Activated gamma-delta T cell treated with anti-CD3 and anti-CD28 coated beads, Interleukin-2, amount 50 U/mL, for 16 hours (primary cell): ENCODE results near the gene GRID1.

Experiments used
- DNase-seq: peaks from one replicate; pipeline ENCODE4 v3.0.0-alpha.2; 2020; ENCODE audit warnings: low read depth

The GRID1 gene

DNA sequence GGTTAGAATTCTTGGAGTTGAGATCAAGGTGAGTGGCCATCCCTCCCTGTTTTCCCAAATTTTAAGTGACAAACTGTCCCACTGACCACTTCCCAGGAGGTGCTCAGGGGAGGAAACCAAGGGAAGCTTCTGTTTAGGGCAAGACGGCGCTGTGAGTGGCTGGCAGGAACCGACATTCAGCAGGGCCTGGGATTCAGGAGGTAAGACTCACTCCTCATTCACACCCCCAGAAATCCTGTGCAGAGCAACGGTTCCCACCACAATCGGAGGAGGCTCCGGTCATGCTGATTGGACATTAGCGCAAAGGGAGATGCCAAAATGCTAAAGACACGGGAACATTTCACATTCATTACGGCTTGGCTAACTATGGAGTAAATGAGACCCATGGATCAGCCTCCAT, 200.9 kb downstream of the GRID1 start:
- no peak for DNase-seq

DNA sequence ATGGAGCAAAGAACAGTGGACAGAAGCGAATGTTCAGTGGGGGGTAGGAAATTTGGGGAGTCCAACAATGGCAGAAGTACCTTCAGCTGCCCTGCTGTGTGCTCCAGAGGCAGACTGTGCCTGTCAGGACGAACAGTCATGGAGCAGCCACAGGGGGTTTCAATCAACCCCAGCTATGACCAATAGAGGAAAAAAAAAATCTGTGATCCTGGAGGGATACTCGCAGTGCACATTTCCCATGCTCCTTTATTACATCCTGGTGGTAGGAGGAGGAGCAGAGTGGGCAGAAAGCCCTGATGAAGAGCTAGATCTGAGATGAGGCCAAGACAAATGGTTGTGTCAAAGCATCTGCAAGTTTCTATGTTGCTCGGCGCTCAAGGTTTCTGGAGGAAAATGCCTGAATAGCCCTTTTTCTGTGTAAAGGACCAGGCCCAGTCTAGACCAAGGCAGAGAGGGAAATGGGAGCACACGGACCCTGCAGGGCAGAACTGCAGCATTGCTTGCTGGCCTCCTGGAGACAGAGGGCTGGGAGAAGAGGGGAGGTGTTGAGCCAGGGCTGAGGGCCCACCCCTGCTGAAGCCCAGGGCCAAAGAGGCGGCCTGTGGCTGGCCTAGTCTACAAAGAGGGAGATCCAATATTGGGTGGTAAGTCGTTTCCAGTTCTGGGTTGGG, 201.5 kb downstream of the GRID1 start:
- DNase-seq: no peak

GRCh38 chr10:86164174-86164774, 202.3 kb downstream of the GRID1 start:
- DNase-seq: no peak

DNA sequence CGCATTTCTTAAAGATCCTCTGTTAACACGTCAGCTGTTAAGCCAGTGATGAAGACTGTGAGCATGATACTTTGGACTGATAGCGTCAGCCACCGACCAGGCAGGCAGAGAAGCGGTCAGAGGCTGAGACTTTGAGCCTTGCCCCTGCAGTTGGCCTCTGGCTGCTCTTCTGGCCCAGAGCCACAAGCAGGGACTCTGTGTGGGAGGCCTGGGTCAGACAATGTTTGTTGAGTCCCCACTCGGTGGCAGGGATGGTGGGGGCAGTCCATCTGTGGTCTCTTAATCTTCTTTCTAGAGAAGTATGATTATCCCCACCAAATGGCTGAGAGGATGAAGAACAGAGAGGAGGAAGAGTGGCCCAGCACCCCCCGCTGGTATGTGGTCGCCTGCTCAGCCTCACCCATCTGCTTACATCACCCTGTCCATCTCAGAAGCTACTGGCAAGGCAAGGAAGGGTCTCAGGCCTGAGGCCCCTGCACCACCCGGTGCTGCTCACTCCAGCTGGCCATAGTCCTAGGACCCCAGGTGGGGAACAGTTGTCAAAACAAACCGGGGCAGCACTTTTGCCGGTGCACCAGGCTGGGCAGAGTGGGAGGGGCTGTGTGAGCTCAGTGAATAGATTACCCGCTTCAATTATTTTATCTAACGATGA, 202.9 kb downstream of the GRID1 start:
- no peak for DNase-seq

DNA sequence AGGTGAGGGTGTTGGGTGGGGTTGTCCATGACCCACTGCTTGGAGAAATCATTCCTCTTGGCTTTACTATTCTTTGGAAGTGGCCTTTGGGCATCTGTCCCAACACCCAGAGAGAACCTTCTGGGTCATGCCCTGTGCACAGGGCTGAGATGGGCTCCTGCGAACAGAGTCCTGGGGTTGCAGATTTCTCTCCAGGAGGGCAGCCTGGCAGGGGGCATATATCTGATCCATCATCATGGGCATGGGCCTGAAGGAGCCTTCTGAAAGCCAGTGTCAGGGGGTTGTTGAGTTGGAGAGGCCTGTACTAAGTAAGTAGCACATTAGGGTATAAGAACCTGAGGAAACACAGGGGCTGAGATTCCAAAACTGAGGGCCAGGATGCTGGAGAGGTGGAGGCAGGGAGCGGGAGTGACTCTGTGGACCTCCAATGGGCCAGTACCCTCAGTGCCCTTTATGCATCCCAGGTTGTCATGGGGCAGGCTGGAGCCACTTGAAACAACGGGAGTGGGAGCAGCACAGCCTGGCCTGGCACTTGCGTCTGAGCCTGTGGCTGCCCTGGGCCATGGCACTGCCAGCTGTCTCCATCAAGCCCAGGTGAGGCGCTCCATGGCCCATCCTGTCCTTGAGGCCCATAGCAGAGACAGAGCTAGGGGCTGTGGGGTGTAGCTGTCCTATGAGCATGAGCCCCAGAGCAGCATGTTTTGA, 203.7 kb downstream of the GRID1 start:
- no peak for DNase-seq

DNA sequence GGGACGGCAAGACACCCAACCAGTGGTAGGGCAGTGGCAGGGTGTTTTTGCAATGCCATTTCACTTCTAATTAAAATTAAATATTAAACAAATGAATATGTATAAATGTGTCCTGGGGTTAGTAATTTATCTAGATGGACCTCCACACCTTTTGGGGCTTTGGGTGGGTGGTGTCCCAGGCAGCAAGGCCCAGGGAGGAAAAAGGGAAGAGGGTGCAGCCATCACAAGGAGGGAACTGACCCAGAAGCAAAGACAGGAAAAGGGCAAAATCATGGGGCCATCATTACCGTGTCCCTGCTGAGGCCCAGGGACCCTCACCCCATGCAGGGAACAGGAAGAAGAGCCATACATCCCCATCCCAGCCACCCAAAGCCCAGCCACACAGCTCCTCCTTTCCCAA, 204.6 kb downstream of the GRID1 start:
- DNase-seq: no peak

- DNase-seq: no peak
Measured at GRCh38 chr10:86160890-86161585, 205.6 kb downstream of the GRID1 start.

GRCh38 chr10:86159797-86160196, 206.8 kb downstream of the GRID1 start:
- no peak for DNase-seq

DNA sequence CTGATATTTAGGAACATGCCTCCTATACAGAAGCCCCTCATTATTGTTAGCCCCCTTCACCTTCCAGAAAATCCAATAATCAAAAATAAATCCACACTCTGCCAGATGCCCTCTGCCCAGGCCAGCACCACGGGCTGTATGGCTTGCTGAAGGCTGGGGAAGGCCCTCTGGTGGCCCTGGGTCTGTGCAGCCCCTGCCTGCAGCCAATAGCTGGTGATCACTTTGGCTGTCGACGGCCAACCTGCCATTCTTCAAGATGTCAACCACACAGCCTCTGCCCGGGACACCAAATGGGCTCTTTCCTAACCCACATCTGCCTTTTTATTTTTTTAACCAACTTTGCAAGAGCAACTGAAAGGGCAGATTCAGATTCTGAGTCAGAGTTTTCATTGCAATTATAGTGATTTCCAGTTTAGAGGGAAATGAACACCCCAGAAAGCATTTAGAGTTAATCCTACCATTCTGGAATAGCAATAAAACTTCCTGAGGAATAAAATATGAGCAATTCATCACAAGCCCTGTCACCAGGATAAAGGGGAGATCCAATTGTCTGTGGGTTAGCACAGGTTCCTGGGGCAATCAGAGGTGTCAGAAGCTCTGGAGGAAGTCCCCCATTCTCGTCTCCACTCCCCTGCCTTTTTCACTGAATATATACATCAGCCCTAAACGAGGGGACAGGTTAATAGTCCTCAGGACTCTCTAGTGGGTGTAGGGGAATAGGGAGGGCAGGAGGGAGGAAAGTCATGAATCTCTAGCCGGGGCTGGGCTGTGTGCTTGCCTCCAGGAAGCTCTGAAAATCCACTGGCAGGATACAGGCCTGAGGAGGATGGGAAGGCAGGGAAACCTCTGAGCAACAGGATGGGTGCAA, 211.3 kb downstream of the GRID1 start:
- DNase-seq: no peak

DNA sequence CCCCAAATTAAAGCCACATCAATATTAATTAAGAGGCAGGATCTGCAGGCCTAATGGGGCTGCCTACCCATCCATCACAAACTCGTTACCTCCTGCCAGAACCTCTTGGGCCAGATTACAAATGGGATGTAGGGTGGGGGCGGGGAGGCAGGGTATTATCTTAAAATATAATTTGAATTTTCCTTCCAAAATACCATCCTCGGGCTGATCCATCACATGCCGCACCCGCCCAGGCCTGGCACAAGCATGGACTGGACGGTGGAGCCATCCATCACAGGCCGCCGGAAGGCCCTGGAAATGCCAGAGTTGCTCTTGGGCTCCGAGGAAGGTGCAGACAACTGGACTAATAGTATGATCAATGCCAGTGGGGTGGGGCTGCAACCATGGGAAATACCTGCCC, 212.8 kb downstream of the GRID1 start:
- DNase-seq: no peak

DNA sequence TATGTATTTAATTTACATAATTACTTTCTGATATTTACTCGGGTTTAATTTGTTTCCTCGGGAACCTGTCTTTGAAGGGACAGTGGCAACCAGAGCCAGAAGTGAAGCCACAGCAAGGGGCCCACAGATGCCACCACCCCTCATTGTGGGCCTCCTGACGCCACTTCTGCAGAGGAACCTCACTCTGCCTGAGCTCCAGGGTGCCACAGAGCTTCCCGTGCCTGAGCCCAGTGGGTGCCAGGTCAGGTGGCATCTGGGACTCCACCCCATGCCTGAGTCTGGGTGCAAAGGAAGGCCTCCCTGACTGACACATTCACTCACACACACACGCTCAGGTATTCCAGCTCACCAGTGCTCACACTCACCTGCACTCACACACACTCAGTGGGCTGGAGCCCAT, 213.7 kb downstream of the GRID1 start:
- no peak for DNase-seq

DNA sequence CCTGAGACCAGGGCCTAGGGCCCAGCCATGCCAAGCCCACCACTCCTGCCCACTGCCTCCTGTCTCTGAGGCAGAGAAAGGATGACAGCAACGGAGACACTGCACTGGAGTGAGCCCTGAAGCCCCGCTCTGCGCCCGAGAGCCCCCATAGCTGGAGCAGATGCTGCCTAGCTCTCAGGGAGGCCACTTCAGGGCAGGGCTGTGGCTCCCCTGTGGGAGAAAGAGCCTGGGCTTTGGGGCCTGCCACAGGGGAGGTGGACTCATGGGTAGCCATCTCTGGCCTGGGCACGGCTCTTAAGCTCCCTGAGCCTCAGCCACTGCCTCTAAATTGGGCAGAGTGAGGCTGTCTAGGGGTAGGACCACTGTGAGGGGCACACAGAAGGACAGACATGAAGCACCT, 214.2 kb downstream of the GRID1 start:
- DNase-seq: no peak

- no peak for DNase-seq
Measured at GRCh38 chr10:86151613-86152012, 215.0 kb downstream of the GRID1 start.

DNA sequence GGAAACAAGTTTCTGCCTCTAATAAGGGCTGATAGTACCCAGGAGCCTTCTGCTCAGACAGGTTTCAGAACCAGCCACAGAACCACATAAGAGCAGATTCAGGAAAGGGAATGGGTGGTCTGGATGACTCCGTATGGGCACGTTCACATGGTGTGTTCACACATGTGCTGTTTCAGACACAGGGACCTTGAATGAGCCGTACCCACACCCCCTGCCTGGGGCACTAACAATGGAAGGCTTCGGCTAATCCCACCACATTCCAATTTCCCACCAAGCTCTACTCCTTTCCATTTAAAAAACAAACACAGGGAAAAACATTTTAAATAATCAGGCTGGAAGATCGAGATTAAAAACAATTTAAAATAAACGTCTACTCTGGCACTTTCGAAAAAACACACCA, 217.3 kb downstream of the GRID1 start:
- DNase-seq: no peak

GRCh38 chr10:86148117-86148516, 218.5 kb downstream of the GRID1 start:
- DNase-seq: no peak

DNA sequence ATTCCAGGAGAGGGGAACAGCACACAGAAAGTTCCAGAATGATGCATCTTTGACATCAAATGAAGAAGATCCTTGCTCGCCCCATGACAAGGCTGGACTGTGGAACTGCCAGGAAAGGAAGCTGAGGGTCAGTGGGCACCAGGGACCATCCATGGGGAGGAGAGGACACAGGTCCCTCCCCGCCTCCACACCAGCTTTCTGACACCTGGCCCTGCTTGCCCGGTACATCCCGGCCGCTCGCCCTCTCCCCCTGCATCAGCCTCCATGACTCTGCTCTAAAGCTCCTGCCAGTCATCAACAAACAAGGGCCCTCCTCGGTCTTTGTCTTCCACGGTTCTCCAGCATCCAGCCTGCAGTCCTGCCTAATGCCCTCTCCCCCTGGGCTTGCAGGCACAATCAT, 222.3 kb downstream of the GRID1 start:
- DNase-seq: no peak

DNA sequence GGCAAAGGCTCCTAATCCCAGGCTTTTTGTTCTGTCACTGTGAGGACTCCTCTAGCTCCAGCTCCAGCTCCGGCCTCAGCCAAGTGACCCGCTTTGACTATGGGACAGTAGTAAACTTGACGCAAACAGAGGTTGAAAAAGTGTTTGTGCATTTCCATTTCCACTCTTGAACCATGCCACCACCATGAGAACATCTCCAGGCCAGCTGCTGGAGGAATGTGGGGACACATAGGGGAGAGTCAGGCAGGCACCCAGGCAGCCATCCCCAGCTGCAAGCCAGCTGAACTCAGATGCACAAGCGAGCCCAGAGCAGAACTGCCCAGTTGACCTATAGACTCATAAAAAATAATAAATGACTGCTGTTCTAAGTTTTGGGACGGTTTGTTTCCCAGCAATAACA, 224.7 kb downstream of the GRID1 start:
- no peak for DNase-seq

DNA sequence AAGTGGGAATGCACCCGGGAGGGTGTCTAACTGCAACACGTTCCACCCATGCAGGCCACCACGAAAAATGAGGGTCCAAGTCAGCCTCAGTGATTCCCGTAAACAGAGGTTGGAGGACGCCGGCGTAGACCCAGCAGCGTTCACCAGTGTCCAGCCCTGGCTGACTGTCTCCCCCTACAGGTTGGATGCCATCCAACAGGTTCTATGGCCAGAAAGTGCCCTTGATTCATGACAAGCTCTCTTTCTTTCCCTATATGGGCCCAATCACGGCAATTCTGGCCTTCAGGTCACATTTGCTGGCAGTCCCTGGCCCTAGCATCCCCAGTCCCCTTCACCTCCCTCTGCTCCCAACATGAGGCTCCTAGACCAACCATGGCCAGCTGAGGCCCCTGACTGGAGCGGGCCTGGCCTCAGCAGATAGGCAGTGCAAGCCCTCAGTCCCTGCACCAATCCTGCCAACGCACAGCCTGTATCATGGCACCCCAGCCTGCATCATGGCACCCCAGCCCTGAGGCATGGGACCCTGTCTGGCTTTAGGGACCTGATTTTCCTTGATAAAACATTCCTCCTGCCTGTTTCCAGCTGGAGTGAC, 227.4 kb downstream of the GRID1 start:
- DNase-seq: no peak

- no peak for DNase-seq
Measured at GRCh38 chr10:86138551-86139065, 228.0 kb downstream of the GRID1 start.

- DNase-seq: no peak
Measured at GRCh38 chr10:86137561-86137960, 229.0 kb downstream of the GRID1 start.

DNA sequence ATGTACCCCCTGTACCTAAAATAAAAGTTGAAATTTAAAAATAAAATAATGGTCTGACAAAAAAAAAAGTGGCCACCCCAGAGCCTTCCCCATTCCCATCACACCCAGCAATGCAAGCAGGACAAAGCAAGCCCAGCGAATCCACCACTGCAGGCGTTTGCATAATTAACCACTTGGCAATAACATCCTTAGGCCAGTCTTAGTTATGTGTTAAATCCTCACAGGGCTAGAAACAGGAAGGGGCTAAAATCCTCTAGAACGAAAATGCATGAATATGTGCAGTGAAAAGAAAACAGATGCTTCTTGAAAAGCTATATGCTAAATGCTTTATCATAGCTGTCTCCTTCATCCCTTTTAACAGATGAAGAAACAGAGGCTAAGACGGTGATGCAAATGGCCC, 229.7 kb downstream of the GRID1 start:
- DNase-seq: no peak
